CD4-positive, CD25-positive, alpha-beta regulatory T cell (primary cell): ENCODE data around the gene MYOCD. TPM values are rescaled to one million over a fixed set of nuclear protein-coding genes. Genes with fewer than 3 reads are reported as not detected.

ENCODE experiments used
- ATAC-seq, 2 donors: fragments of 150-1000 bp; cut with Tn5 transposase; one replicate each; pipeline ENCODE4 v1.10.0; 2021; ENCODE audit warnings: low read depth in 2 of 2, moderate number of reproducible peaks in 2 of 2, moderate library complexity in 1 of 2
- DNase-seq, 3 donors: peaks; one replicate each; pipeline versions ENCODE4 v3.0.0 to v3.0.0-alpha.2; 2012 to 2022; ENCODE audit warnings: mixed read lengths in 1 of 3
- H3K27ac ChIP-seq: one replicate; pipeline ENCODE4 v1.7.0; 2013; ENCODE audit warnings: mild to moderate bottlenecking, low read length; ENCODE audit not compliant: insufficient read depth, poor library complexity, severe bottlenecking
- H3K27me3 ChIP-seq: one replicate; pipeline ENCODE4 v1.7.0; 2013; ENCODE audit warnings: low read length; ENCODE audit not compliant: control insufficient read depth, insufficient read depth
- H3K36me3 ChIP-seq: one replicate; pipeline ENCODE4 v1.7.0; 2013; ENCODE audit warnings: mild to moderate bottlenecking, low read length, moderate library complexity; ENCODE audit not compliant: control insufficient read depth, insufficient read depth
- H3K4me1 ChIP-seq: 2 replicates; pipeline ENCODE4 v1.7.0; 2013; ENCODE audit warnings: mild to moderate bottlenecking, low read length; ENCODE audit not compliant: insufficient read depth, control insufficient read depth, poor library complexity, severe bottlenecking
- H3K4me3 ChIP-seq: one replicate; pipeline ENCODE4 v1.7.0; 2013; ENCODE audit warnings: low read depth, mild to moderate bottlenecking, low read length, moderate library complexity
- H3K9me3 ChIP-seq, 2 experiments: 1 replicate in 1 of 2; 2 replicates in 1 of 2; pipeline ENCODE4 v1.7.0; 2013; ENCODE audit warnings: low read length in 2 of 2, mild to moderate bottlenecking in 1 of 2, moderate library complexity in 1 of 2; ENCODE audit not compliant: control insufficient read depth in 2 of 2
- H3K27ac Mint-ChIP-seq, 3 donors: one replicate each; pipeline ENCODE4 v1.8.0; 2020 to 2022; ENCODE audit warnings: mild to moderate bottlenecking in 3 of 3, mixed read lengths in 3 of 3, moderate library complexity in 2 of 3
- H3K27me3 Mint-ChIP-seq: one replicate; pipeline ENCODE4 v1.8.0; 2022; ENCODE audit warnings: mild to moderate bottlenecking, mixed read lengths
- H3K36me3 Mint-ChIP-seq: one replicate; pipeline ENCODE4 v1.8.0; 2020; ENCODE audit warnings: mixed read lengths
- H3K4me1 Mint-ChIP-seq, 4 donors: one replicate each; pipeline ENCODE4 v1.8.0; 2020 to 2022; ENCODE audit warnings: mixed read lengths in 4 of 4, mild to moderate bottlenecking in 1 of 4
- H3K4me3 Mint-ChIP-seq, 4 donors: one replicate each; pipeline ENCODE4 v1.8.0; 2020 to 2022; ENCODE audit warnings: mild to moderate bottlenecking in 4 of 4, mixed read lengths in 4 of 4, moderate library complexity in 3 of 4
- H3K9me3 Mint-ChIP-seq, 7 donors: one replicate each; pipeline ENCODE4 v1.8.0; 2020 to 2022; ENCODE audit warnings: mixed read lengths in 7 of 7, mild to moderate bottlenecking in 3 of 7, moderate library complexity in 2 of 7
- polyA plus RNA-seq, 4 donors: library from polyadenylated mRNA; unstranded; fragments of 300-500 nt; fragmentation: Illumina TruSeq; gene quantifications; one replicate each; pipeline ENCODE4 v1.2.3, GENCODE V29; 2021
- total RNA-seq: library from RNA; stranded (reverse); gene quantifications from one replicate; pipeline ENCODE4 v1.2.3, GENCODE V29; 2022

MYOCD gene
- total and polyA plus RNA-seq, 5 donors from 2014 or later, result not detected

- Mint-ChIP-seq H3K4me3 (no peak overlapping the region), H3K9me3 (peaks cover 0 to 10% (median 4%) of the 10 kb centered on the region in 7 donors), H3K36me3 (no peaks in the 10 kb centered on the region), H3K27me3 (no peaks in the 10 kb centered on the region), H3K4me1 (no peaks in the 10 kb centered on the region), H3K27ac (no peak overlapping the region)
- ATAC-seq (no peak), DNase-seq (no peak)
- H3K4me3 ChIP-seq, result no peak overlapping the region
- H3K9me3 ChIP-seq, result peaks cover 0 to 4% of the 10 kb centered on the region in 2 experiments
- no peak overlapping the region for H3K27ac ChIP-seq
- no peaks in the 10 kb centered on the region for H3K4me1 ChIP-seq
- no peaks in the 10 kb centered on the region for H3K36me3 ChIP-seq
- no peaks in the 10 kb centered on the region for H3K27me3 ChIP-seq
Observed at GRCh38 chr17:12623220-12623848, 42.4 kb upstream of the MYOCD start.

- Histone ChIP-seq H3K9me3 (peaks cover 0 to 4% of the 10 kb centered on the region in 2 experiments), H3K27me3 (no peaks in the 10 kb centered on the region), H3K4me3 (no peak overlapping the region), H3K27ac (no peak overlapping the region), H3K4me1 (no peaks in the 10 kb centered on the region), H3K36me3 (no peaks in the 10 kb centered on the region)
- Mint-ChIP-seq H3K36me3 (no peaks in the 10 kb centered on the region), H3K9me3 (peaks cover 0 to 10% (median 4%) of the 10 kb centered on the region in 7 donors), H3K4me1 (no peaks in the 10 kb centered on the region), H3K27me3 (no peaks in the 10 kb centered on the region), H3K27ac (no peak overlapping the region), H3K4me3 (no peak overlapping the region)
- DNase-seq (no peak), ATAC-seq (no peak)
Observed at GRCh38 chr17:12624211-12624610, 41.5 kb upstream of the MYOCD start.

GRCh38 chr17:12625092-12625491 lies 40.6 kb upstream of the MYOCD start:
- no peaks in the 10 kb centered on the region for H3K4me1 Mint-ChIP-seq
- no peak for ATAC-seq
- H3K27me3 Mint-ChIP-seq, result no peaks in the 10 kb centered on the region
- no peak overlapping the region for H3K27ac Mint-ChIP-seq
- H3K9me3 Mint-ChIP-seq, result peaks cover 0 to 9% (median 4%) of the 10 kb centered on the region in 7 donors
- peaks cover 0 to 4% of the 10 kb centered on the region in 2 experiments for H3K9me3 ChIP-seq
- H3K4me1 ChIP-seq, result no peaks in the 10 kb centered on the region
- H3K36me3 Mint-ChIP-seq, result no peaks in the 10 kb centered on the region
- no peak overlapping the region for H3K27ac ChIP-seq
- no peak overlapping the region for H3K4me3 Mint-ChIP-seq
- no peaks in the 10 kb centered on the region for H3K36me3 ChIP-seq
- no peaks in the 10 kb centered on the region for H3K27me3 ChIP-seq
- H3K4me3 ChIP-seq, result no peak overlapping the region
- DNase-seq, result no peak

- Mint-ChIP-seq H3K4me1 (no peaks in the 10 kb centered on the region), H3K27me3 (peaks cover 7% of the 10 kb centered on the region), H3K4me3 (no peak overlapping the region), H3K27ac (no peak overlapping the region), H3K36me3 (no peaks in the 10 kb centered on the region), H3K9me3 (peaks cover 0 to 7% (median 4%) of the 10 kb centered on the region in 7 donors)
- H3K36me3 ChIP-seq, result no peaks in the 10 kb centered on the region
- H3K4me3 ChIP-seq, result no peak overlapping the region
- peaks cover 0 to 4% of the 10 kb centered on the region in 2 experiments for H3K9me3 ChIP-seq
- no peaks in the 10 kb centered on the region for H3K4me1 ChIP-seq
- DNase-seq (no peak), ATAC-seq (no peak)
- no peak overlapping the region for H3K27ac ChIP-seq
- H3K27me3 ChIP-seq, result no peaks in the 10 kb centered on the region
Observed at GRCh38 chr17:12627177-12627629, 38.5 kb upstream of the MYOCD start.

- DNase-seq, result no peak
- H3K4me3 Mint-ChIP-seq, result no peak overlapping the region
- Histone ChIP-seq H3K27ac (no peak overlapping the region), H3K4me1 (no peaks in the 10 kb centered on the region), H3K4me3 (no peak overlapping the region), H3K36me3 (no peaks in the 10 kb centered on the region), H3K9me3 (peaks cover 0 to 4% of the 10 kb centered on the region in 2 experiments), H3K27me3 (no peaks in the 10 kb centered on the region)
- peaks cover 0 to 7% (median 2%) of the 10 kb centered on the region in 7 donors for H3K9me3 Mint-ChIP-seq
- H3K4me1 Mint-ChIP-seq, result no peaks in the 10 kb centered on the region
- H3K36me3 Mint-ChIP-seq, result no peaks in the 10 kb centered on the region
- no peak for ATAC-seq
- H3K27ac Mint-ChIP-seq, result no peak overlapping the region
- H3K27me3 Mint-ChIP-seq, result peaks cover 7% of the 10 kb centered on the region
Observed at GRCh38 chr17:12627781-12628451, 37.8 kb upstream of the MYOCD start.

GRCh38 chr17:12631076-12631475 lies 34.6 kb upstream of the MYOCD start:
- Mint-ChIP-seq H3K9me3 (peaks cover 0 to 10% (median 3%) of the 10 kb centered on the region in 7 donors), H3K4me1 (no peaks in the 10 kb centered on the region), H3K36me3 (no peaks in the 10 kb centered on the region), H3K4me3 (no peak overlapping the region), H3K27me3 (peaks cover 7% of the 10 kb centered on the region), H3K27ac (no peak overlapping the region)
- H3K4me1 ChIP-seq, result no peaks in the 10 kb centered on the region
- peaks cover 0 to 2% of the 10 kb centered on the region in 2 experiments for H3K9me3 ChIP-seq
- no peak overlapping the region for H3K4me3 ChIP-seq
- DNase-seq (no peak), ATAC-seq (no peak)
- no peaks in the 10 kb centered on the region for H3K36me3 ChIP-seq
- no peak overlapping the region for H3K27ac ChIP-seq
- H3K27me3 ChIP-seq, result no peaks in the 10 kb centered on the region

- H3K4me1 Mint-ChIP-seq, result no peaks in the 10 kb centered on the region
- Histone ChIP-seq H3K9me3 (no peaks in the 10 kb centered on the region), H3K27ac (no peak overlapping the region), H3K27me3 (no peaks in the 10 kb centered on the region), H3K36me3 (no peaks in the 10 kb centered on the region), H3K4me1 (no peaks in the 10 kb centered on the region), H3K4me3 (no peak overlapping the region)
- no peaks in the 10 kb centered on the region for H3K36me3 Mint-ChIP-seq
- H3K9me3 Mint-ChIP-seq, result peaks cover 0 to 11% (median 0%) of the 10 kb centered on the region in 7 donors
- H3K27ac Mint-ChIP-seq, result no peak overlapping the region
- peaks cover 7% of the 10 kb centered on the region for H3K27me3 Mint-ChIP-seq
- ATAC-seq (no peak), DNase-seq (no peak)
- no peak overlapping the region for H3K4me3 Mint-ChIP-seq
Observed at GRCh38 chr17:12632785-12633184, 32.9 kb upstream of the MYOCD start.
